ENCODE data around the gene RELCH. TPM values are rescaled to one million over a fixed set of nuclear protein-coding genes. Genes with fewer than 3 reads are reported as not detected.
A peak's percentile ranks its signal among the peaks of the same experiment; 100 is the strongest.

RELCH gene
- polyA plus RNA-seq, 1 experiment: 8.2 TPM

DNA sequence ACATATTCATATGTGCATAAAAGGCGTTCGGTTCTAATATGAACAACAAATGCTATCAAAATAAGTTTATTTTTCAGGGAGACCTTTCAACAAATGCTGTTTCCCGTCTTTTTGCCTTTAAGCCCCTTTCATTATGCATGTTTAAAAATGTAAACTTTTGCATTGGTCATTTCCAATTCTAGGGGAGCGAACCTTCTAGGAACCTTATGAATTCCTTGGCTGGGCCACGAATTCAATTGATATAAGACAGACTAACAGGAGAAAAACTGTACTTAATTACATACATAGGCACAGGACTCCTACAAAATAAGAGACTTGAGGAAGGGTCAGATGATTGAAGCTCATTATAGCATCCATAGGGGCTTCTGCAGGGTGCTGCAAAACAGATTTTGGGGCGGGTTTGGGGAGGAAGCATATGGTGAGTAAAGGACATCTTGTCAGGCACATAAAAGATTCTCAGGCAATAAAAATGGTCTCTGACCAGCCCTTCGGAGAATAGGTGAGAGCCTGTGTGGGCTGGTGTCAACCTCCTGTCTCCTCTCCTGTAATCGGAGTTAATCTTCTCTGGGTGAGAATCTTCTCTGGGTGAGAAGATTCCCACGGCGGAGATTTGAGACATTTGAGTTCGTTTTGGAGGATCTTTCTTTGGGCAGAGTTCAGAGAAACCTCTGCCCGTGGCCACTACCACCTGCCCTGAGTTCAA lies 139.7 kb downstream of the RELCH start:
- POLR2A ChIA-PET: no interaction called here
- DNase-seq (ENCODE audit: low read depth): no peak
- Histone ChIP-seq H3K27me3 (ENCODE audit: control insufficient read depth, insufficient read depth, low read length) (peaks cover 38% of the 10 kb centered on the region), H3K4me3 (ENCODE audit: low read depth, low read length) (no peak overlapping the region), H3K36me3 (ENCODE audit: control insufficient read depth, insufficient read depth, low read length) (no peaks in the 10 kb centered on the region)
- CTCF ChIA-PET: interaction anchor here (1.8 kb wide), 1 partner anchor 23 kb away, joined by 5 read pairs; no protein-coding TSS in a partner anchor
- TF ChIP-seq, protein P1, sequence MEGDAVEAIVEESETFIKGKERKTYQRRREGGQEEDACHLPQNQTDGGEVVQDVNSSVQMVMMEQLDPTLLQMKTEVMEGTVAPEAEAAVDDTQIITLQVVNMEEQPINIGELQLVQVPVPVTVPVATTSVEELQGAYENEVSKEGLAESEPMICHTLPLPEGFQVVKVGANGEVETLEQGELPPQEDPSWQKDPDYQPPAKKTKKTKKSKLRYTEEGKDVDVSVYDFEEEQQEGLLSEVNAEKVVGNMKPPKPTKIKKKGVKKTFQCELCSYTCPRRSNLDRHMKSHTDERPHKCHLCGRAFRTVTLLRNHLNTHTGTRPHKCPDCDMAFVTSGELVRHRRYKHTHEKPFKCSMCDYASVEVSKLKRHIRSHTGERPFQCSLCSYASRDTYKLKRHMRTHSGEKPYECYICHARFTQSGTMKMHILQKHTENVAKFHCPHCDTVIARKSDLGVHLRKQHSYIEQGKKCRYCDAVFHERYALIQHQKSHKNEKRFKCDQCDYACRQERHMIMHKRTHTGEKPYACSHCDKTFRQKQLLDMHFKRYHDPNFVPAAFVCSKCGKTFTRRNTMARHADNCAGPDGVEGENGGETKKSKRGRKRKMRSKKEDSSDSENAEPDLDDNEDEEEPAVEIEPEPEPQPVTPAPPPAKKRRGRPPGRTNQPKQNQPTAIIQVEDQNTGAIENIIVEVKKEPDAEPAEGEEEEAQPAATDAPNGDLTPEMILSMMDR (IDR thresholded peaks at IDR 0.05; ENCODE audit: insufficient read depth, low read depth, low read length): no peak

DNA sequence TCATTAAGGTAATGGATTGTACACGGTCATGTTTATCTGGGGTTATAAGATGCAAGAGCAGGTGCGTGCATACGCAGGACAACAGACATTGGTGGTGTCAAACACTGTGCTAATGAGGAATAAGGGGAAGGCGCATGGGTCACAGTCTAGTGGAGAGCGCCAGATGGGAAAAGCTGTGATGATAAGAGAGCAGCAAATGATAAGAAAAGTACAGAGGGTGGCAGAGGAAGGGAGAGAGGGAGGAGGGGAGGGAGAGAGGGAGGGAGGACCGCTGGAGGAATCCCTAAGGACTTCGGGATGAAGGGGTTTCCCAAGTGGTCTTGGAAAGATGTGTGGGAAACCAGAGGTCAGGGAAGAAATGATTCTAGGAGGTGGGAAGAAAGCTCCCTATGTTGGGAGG lies 140.9 kb downstream of the RELCH start:
- TF ChIP-seq, protein P1 (IDR thresholded peaks at IDR 0.05; ENCODE audit: insufficient read depth, low read depth, low read length): no peak
- no peak overlapping the region for H3K4me3 ChIP-seq (ENCODE audit: low read depth, low read length)
- DNase-seq (ENCODE audit: low read depth): no peak
- H3K27me3 ChIP-seq (ENCODE audit: control insufficient read depth, insufficient read depth, low read length): peaks cover 38% of the 10 kb centered on the region
- CTCF ChIA-PET: interaction anchor here (0.6 kb wide), 2 partner anchors 12 to 23 kb away, joined by 3 to 4 read pairs; no protein-coding TSS in a partner anchor
- no peaks in the 10 kb centered on the region for H3K36me3 ChIP-seq (ENCODE audit: control insufficient read depth, insufficient read depth, low read length)
- POLR2A ChIA-PET: no interaction called here

DNA sequence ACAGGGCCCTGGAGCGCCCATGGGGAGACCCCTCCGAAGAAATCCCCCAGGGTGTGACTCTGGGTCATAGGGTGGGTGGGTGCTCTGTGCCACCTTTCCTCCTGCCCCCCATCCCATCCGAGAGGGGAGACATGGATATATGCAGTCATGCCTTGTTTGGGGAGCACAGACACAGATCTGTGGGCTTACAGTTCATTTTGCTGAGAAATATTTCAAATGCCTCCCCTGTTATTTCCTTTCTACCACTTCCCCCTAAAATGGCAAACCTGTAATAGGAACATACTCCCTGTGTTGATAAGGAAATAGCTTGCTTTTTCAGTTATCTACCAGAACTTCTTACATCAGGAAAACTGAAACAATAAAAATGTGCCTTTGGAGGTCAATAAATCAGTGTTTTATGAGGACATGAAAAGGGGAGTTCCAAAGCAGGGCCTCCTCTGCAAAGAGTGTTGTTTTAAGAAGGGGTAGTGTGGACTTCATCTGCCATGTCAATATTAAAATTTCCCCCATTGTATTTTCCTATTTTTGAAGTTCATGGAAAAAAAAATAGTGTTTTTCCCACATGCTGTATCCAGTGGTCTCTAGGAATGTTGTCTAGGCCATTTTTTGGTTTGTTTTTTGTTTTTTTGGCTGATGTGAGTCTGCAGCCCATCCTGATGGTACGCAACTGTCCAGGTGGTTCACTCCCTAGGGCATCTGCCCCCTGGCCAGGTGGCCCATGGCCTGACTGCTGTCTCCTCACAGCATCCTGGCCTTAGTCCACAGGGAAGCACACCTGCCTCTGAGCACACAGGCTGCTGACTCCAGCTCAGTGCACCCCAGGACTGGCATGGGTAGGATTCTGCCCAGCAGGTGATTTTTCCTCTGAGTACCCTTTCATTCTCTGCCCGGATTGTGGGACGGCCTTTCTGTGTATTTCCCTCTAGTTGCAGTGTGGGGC lies 141.8 kb downstream of the RELCH start:
- ChIA-PET CTCF (interaction anchor here (0.7 kb wide), 1 partner anchor 82 kb away, joined by 3 read pairs; no protein-coding TSS in a partner anchor), POLR2A (no interaction called here)
- no peak for DNase-seq (ENCODE audit: low read depth)
- H3K4me3 ChIP-seq (ENCODE audit: low read depth, low read length): no peak overlapping the region
- TF ChIP-seq, protein P1 (IDR thresholded peaks at IDR 0.05; ENCODE audit: insufficient read depth, low read depth, low read length): no peak
- no peaks in the 10 kb centered on the region for H3K36me3 ChIP-seq (ENCODE audit: control insufficient read depth, insufficient read depth, low read length)
- peaks cover 37% of the 10 kb centered on the region for H3K27me3 ChIP-seq (ENCODE audit: control insufficient read depth, insufficient read depth, low read length)

DNA sequence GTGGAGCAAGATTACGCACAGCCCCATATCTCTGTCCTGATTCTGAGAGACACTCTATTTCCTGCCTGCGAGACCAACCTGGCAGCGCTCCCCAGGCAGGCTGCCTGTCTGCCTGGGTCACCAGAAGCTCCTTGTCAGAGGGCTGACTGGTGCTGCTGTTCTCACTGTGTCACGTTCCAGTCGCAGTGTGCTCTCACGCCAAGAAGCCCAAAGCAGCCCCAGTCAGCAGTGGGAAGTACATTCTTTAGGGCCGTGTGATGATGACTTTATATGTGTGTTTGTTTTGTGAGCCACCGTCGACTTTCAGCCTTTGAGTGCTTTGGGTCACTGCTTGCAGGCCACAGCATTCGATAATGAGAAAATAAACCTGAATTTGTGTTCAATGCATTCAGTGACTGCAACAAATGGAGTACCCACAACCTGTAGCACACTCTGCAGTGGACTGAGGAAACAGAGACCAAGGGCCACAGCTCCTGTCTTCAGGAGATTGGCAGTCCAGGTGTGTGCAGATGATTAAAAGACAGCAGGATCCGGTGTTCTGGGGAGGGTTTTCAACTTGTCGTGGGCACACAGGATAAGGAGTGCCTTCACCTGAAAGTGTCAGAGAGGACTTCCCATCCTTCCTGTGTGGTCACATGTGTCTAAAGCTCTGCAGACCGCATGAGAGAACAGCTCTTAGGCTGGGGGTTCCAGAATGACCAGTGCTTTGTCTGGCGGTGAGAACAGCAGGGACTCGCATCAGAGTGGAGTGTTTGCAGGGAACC lies 142.8 kb downstream of the RELCH start:
- H3K36me3 ChIP-seq (ENCODE audit: control insufficient read depth, insufficient read depth, low read length): no peaks in the 10 kb centered on the region
- H3K27me3 ChIP-seq (ENCODE audit: control insufficient read depth, insufficient read depth, low read length): peaks cover 28% of the 10 kb centered on the region
- TF ChIP-seq, protein P1 (IDR thresholded peaks at IDR 0.05; ENCODE audit: insufficient read depth, low read depth, low read length): no peak
- ChIA-PET CTCF (interaction anchor here (0.7 kb wide), 1 partner anchor 83 kb away, joined by 3 read pairs; no protein-coding TSS in a partner anchor), POLR2A (no interaction called here)
- H3K4me3 ChIP-seq (ENCODE audit: low read depth, low read length): no peak overlapping the region
- DNase-seq (ENCODE audit: low read depth): peak; percentile 8
